Cardiac muscle cell (in vitro differentiated cells and primary cell): ENCODE results near the gene AIDA. TPM values are rescaled to one million over a fixed set of nuclear protein-coding genes. Genes with fewer than 3 reads are reported as not detected.
A peak's percentile ranks its signal among the peaks of the same experiment; 100 is the strongest.

Experiments
- DNase-seq, 2 donors: peaks; one replicate each; pipeline versions ENCODE4 v3.0.0 to v3.0.0-alpha.2; 2010 to 2017; ENCODE audit warnings: low read depth in 1 of 2, low spot score in 1 of 2
- H3K27ac ChIP-seq: fragments of 200-600 bp; sonication (generic); 2 replicates; pipeline ENCODE4 v1.5.1; 2016
- H3K27me3 ChIP-seq: fragments of 200-600 bp; sonication (generic); 2 replicates; pipeline ENCODE4 v1.6.0; 2016; ENCODE audit warnings: control low read depth
- H3K36me3 ChIP-seq: fragments of 200-600 bp; sonication (generic); 2 replicates; pipeline ENCODE4 v1.5.1; 2016; ENCODE audit warnings: control low read depth
- H3K4me1 ChIP-seq: fragments of 200-600 bp; sonication (generic); 2 replicates; pipeline ENCODE4 v1.8.1; 2017; ENCODE audit warnings: low read depth, mild to moderate bottlenecking, mixed run types
- H3K4me3 ChIP-seq: fragments of 200-600 bp; sonication (generic); 2 replicates; pipeline ENCODE4 v1.5.1; 2016; ENCODE audit warnings: mild to moderate bottlenecking
- H3K9me3 ChIP-seq: fragments of 200-600 bp; sonication (generic); 2 replicates; pipeline ENCODE4 v1.5.1; 2017; ENCODE audit warnings: low read depth, mild to moderate bottlenecking, control low read depth
- polyA plus RNA-seq: library from polyadenylated mRNA; unstranded; fragments of >200 nt; fragmentation: Nextera tagmentation; extraction: Ambion mirVana; gene quantifications from 2 replicates; pipeline ENCODE4 v1.2.1, GENCODE V29; 2016
- total RNA-seq: library from RNA; depleted of rRNA; stranded (reverse); fragments of >200 nt; gene quantifications from 2 replicates; pipeline ENCODE4 v1.2.3, GENCODE V29; 2016
- TF ChIP-seq, protein P1 (sequence below): IDR thresholded peaks from 2 replicates; pipeline ENCODE4 v1.5.1; 2012; ENCODE audit warnings: low read depth, mild to moderate bottlenecking, low read length

AIDA gene
- total and polyA plus RNA-seq, 2 experiments from 2014 or later: 16.7 to 28.7 TPM

DNA sequence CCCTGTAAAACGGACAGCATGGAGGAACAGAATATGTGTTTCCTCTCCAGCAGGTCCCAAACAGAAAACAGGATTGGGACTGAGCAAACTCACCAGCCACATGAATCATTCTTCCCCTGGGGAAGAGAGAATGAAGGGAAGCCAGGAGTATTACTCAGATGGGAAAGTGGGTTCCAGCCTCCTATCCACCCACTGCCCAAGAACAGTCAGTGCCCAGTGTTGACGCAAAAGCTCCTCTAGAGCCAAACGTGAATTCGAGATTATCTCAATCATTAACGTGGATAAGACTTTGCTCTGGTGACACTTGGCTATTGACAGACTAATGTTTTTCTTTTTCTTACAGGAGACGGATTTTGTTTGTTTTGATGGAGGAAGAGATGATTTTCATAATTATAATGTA is 85.1 kb downstream of the AIDA start:
- no peaks in the 10 kb centered on the region for H3K27me3 ChIP-seq
- H3K4me1 ChIP-seq: no peaks in the 10 kb centered on the region
- H3K27ac ChIP-seq: no peak overlapping the region
- DNase-seq: peak in 1 of 2 donors; percentile 81
- no peaks in the 10 kb centered on the region for H3K9me3 ChIP-seq
- H3K4me3 ChIP-seq: no peak overlapping the region
- peaks cover 56% of the 10 kb centered on the region for H3K36me3 ChIP-seq
- TF ChIP-seq, protein P1, sequence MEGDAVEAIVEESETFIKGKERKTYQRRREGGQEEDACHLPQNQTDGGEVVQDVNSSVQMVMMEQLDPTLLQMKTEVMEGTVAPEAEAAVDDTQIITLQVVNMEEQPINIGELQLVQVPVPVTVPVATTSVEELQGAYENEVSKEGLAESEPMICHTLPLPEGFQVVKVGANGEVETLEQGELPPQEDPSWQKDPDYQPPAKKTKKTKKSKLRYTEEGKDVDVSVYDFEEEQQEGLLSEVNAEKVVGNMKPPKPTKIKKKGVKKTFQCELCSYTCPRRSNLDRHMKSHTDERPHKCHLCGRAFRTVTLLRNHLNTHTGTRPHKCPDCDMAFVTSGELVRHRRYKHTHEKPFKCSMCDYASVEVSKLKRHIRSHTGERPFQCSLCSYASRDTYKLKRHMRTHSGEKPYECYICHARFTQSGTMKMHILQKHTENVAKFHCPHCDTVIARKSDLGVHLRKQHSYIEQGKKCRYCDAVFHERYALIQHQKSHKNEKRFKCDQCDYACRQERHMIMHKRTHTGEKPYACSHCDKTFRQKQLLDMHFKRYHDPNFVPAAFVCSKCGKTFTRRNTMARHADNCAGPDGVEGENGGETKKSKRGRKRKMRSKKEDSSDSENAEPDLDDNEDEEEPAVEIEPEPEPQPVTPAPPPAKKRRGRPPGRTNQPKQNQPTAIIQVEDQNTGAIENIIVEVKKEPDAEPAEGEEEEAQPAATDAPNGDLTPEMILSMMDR: no peak

DNA sequence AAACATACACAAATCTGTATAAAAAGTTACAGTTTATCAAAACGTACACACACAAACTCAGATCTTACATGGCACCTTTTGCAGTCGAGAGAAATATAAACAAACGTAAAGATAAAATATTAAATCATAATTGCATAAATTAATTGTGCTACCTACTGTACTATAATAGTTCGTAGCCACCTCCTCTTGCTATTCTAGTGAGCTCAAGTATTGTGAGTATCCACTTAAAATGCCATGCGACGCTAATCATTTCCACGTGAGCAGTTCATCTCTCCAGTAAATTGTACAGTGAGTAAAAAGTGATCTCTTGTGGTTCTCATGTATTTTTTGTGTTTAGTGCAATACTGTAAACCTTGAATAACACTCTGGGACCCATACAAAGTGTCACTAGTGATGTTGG is 88.1 kb downstream of the AIDA start:
- DNase-seq: no peak
- H3K36me3 ChIP-seq: peaks cover 44% of the 10 kb centered on the region

DNA sequence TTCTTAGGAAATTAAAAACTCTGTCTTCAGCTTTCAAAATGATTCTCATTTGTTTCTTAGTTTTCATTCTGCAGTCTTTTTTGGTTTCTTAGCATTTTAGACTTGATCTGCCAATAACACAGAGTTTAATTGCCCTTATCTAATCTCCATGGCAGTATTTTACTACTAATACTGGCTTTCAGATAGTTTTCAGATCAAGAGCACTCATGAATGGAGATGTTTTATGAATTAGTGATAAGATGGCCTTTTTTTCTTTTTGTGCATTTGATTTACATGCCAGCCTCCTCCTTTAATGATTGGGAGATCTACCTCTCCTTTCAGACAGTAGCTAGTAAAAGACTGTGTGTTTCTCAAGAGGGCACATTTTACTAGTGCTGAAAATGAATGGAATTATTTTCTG is 88.8 kb downstream of the AIDA start:
- Histone ChIP-seq H3K36me3 (peaks cover 41% of the 10 kb centered on the region), H3K27me3 (no peaks in the 10 kb centered on the region), H3K27ac (no peak overlapping the region), H3K4me3 (no peak overlapping the region), H3K4me1 (peaks cover 3% of the 10 kb centered on the region), H3K9me3 (no peaks in the 10 kb centered on the region)
- DNase-seq: no peak
- TF ChIP-seq, protein P1: no peak

More for the DNA sequence above, 88.1 kb downstream of the AIDA start:
- no peak overlapping the region for H3K27ac ChIP-seq
- H3K9me3 ChIP-seq: no peaks in the 10 kb centered on the region
- peaks cover 3% of the 10 kb centered on the region for H3K4me1 ChIP-seq
- H3K27me3 ChIP-seq: no peaks in the 10 kb centered on the region
- TF ChIP-seq, protein P1: no peak
- H3K4me3 ChIP-seq: no peak overlapping the region

DNA sequence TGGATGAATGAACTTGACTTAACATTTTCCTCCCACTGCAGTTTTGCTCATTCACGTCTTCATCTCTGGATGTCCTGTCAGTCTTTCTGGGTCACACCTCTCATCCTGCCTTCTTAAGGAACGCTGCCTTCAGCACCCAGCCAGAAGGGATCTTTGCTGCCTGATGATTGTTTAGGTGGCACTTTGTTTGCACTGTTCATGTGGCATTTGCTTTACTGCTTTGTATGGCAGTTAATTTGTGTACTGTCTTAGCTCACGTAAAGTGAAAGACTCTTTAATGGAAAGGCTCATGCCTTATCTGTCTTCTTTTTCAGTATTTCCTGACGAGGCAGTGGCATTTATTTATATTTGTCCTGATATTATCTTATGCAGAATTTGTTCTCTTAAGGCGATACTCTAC is 89.5 kb downstream of the AIDA start:
- no peak overlapping the region for H3K4me3 ChIP-seq
- TF ChIP-seq, protein P1: no peak
- peaks cover 39% of the 10 kb centered on the region for H3K36me3 ChIP-seq
- no peaks in the 10 kb centered on the region for H3K27me3 ChIP-seq
- H3K4me1 ChIP-seq: peaks cover 3% of the 10 kb centered on the region
- H3K9me3 ChIP-seq: no peaks in the 10 kb centered on the region
- no peak for DNase-seq
- no peak overlapping the region for H3K27ac ChIP-seq

DNA sequence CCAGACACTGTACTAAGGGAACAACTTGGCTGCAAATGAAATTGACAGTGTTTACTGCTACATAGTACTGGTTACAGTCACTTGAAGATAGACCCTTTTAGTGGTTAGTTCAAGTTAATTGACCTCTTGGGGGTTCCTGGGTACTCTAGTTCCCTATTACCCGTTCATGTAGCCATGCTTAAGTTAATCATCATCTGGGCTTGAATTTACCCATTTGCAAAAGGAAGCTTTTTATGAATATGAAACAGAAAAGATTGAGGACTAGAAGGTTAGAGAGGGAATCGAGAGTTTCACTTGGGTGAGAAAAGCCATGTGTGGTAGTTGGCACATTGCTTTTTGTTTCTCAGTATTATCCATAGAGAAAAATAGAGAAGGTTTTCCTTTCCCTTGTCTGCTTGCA is 91.7 kb downstream of the AIDA start:
- Histone ChIP-seq H3K4me1 (peaks cover 3% of the 10 kb centered on the region), H3K27ac (no peak overlapping the region), H3K27me3 (no peaks in the 10 kb centered on the region), H3K9me3 (no peaks in the 10 kb centered on the region), H3K36me3 (peaks cover 27% of the 10 kb centered on the region), H3K4me3 (no peak overlapping the region)
- DNase-seq: no peak
- TF ChIP-seq, protein P1: no peak
